B cell (primary cell): ENCODE results near the gene HMG20B. TPM values are rescaled to one million over a fixed set of nuclear protein-coding genes. Genes with fewer than 3 reads are reported as not detected.
"Not testable (repeated sequence)": the region's sequence is repeated elsewhere in the genome, so short reads cannot be mapped to it uniquely, and the experiment has no call there.

ENCODE experiments used
- ATAC-seq: fragments of 200-7000 bp; cut with Tn5 transposase; one replicate; pipeline ENCODE4 v1.10.0; 2021; ENCODE audit warnings: low read depth, mild to moderate bottlenecking, moderate number of reproducible peaks, moderate library complexity
- CTCF ChIA-PET: fragments of 350-600 bp; sonication (Branson Sonifier 250); formaldehyde crosslinking; loops from one replicate; lab custom pipeline; 2021; ENCODE audit warnings: antibody characterized with exemption, inconsistent platforms; lab: Charles Lee
- POLR2A ChIA-PET: fragments of 350-600 bp; sonication (Branson Sonifier 250); formaldehyde crosslinking; loops from one replicate; lab custom pipeline; 2021; ENCODE audit warnings: antibody characterized with exemption; lab: Charles Lee
- DNase-seq: peaks from one replicate; pipeline ENCODE4 v3.0.0; 2013
- H2AFZ ChIP-seq: 2 replicates; pipeline ENCODE4 v1.6.1; 2012; ENCODE audit warnings: mild to moderate bottlenecking, low read depth, low read length; ENCODE audit not compliant: insufficient read depth, poor library complexity, severe bottlenecking
- H3K27ac ChIP-seq, 2 donors: 1 replicate in 1 of 2; 2 replicates in 1 of 2; pipeline ENCODE4 v1.5.1; 2012 to 2013; ENCODE audit warnings: low read length in 2 of 2, mild to moderate bottlenecking in 2 of 2, moderate library complexity in 1 of 2
- H3K27me3 ChIP-seq, 4 experiments: fragments of 200-600 bp in 1 of 4; sonication (generic) in 1 of 4; replicated peaks in 1 of 4; 1 replicate in 2 of 4; 2 replicates in 2 of 4; pipeline versions ENCODE4 v1.6.1 to v1.7.0; 2013 to 2016; ENCODE audit warnings: low read length in 3 of 4, mild to moderate bottlenecking in 2 of 4, mixed read lengths in 1 of 4, moderate library complexity in 1 of 4; ENCODE audit not compliant: insufficient read depth in 4 of 4, control insufficient read depth in 3 of 4; ENCODE audit errors: control extremely low read depth in 1 of 4
- H3K36me3 ChIP-seq, 2 experiments: replicated peaks in 1 of 2; 1 replicate in 1 of 2; 2 replicates in 1 of 2; pipeline versions ENCODE4 v1.6.1 to v1.7.1; 2013; ENCODE audit warnings: low read length in 1 of 2; ENCODE audit not compliant: insufficient read depth in 2 of 2, control insufficient read depth in 1 of 2; ENCODE audit errors: control extremely low read depth in 1 of 2, extremely low read depth in 1 of 2
- H3K4me1 ChIP-seq, 2 donors: fragments of 200-600 bp in 1 of 2; sonication (generic) in 1 of 2; 1 replicate in 1 of 2; 2 replicates in 1 of 2; pipeline versions ENCODE4 v1.5.1 to v1.6.1; 2013 to 2017; ENCODE audit warnings: low read length in 2 of 2; ENCODE audit not compliant: control insufficient read depth in 2 of 2, insufficient read depth in 2 of 2
- H3K4me2 ChIP-seq: replicated peaks from 2 replicates; pipeline ENCODE3; 2012; ENCODE audit warnings: mild to moderate bottlenecking, low read depth, low read length; ENCODE audit not compliant: poor library complexity, severe bottlenecking
- H3K4me3 ChIP-seq, 5 experiments: fragments of 200-600 bp in 1 of 5; sonication (generic) in 1 of 5; 1 replicate in 3 of 5; 2 replicates in 2 of 5; pipeline versions ENCODE4 v1.5.1 to v1.7.0; 2011 to 2016; ENCODE audit warnings: low read length in 4 of 5, mild to moderate bottlenecking in 4 of 5, low read depth in 2 of 5, control low read depth in 1 of 5, moderate library complexity in 1 of 5; ENCODE audit not compliant: insufficient read depth in 1 of 5; ENCODE audit errors: control extremely low read depth in 1 of 5, extremely low read depth in 1 of 5
- H3K79me2 ChIP-seq: fragments of 200-600 bp; sonication (generic); one replicate; pipeline ENCODE4 v1.6.0; 2016; ENCODE audit warnings: low read length; ENCODE audit not compliant: control insufficient read depth, insufficient read depth
- H3K9ac ChIP-seq: fragments of 200-600 bp; sonication (generic); 2 replicates; pipeline ENCODE4 v1.6.1; 2017; ENCODE audit warnings: mild to moderate bottlenecking, low read length, moderate library complexity
- H3K9me3 ChIP-seq, 3 donors: one replicate each; pipeline versions ENCODE4 v1.6.1 to v1.7.1; 2013; ENCODE audit warnings: low read length in 2 of 3; ENCODE audit not compliant: control insufficient read depth in 2 of 3, insufficient read depth in 1 of 3; ENCODE audit errors: control extremely low read depth in 1 of 3
- H4K20me1 ChIP-seq: 2 replicates; pipeline ENCODE4 v1.6.0; 2012; ENCODE audit warnings: mild to moderate bottlenecking, low read length; ENCODE audit not compliant: insufficient read depth, control insufficient read depth, poor library complexity, severe bottlenecking
- H3K27ac Mint-ChIP-seq: one replicate; pipeline ENCODE4 v1.8.0; 2021; ENCODE audit warnings: mixed read lengths
- H3K27me3 Mint-ChIP-seq: one replicate; pipeline ENCODE4 v1.8.0; 2021; ENCODE audit warnings: mixed read lengths
- H3K4me1 Mint-ChIP-seq: one replicate; pipeline ENCODE4 v1.8.0; 2021; ENCODE audit warnings: mixed read lengths
- H3K4me3 Mint-ChIP-seq: one replicate; pipeline ENCODE4 v1.8.0; 2021; ENCODE audit warnings: mixed read lengths
- H3K9me3 Mint-ChIP-seq: one replicate; pipeline ENCODE4 v1.8.0; 2022; ENCODE audit warnings: mixed read lengths; ENCODE audit not compliant: insufficient read depth
- EZH2 ChIP-seq: IDR thresholded peaks from 2 replicates; pipeline ENCODE4 v1.6.1; 2012; ENCODE audit warnings: borderline replicate concordance, low read depth, mild to moderate bottlenecking, moderate library complexity, low read length; ENCODE audit not compliant: insufficient read depth, poor library complexity, severe bottlenecking
- WGBS: methylation state at CpG from one replicate; pipeline ENCODE4 v1.1.5; 2013; ENCODE audit warnings: missing lambda C conversion rate; ENCODE audit not compliant: insufficient coverage; 5-methylcytosine and 5-hydroxymethylcytosine counted together
- intact Hi-C: fragments of 100-400 bp; cut with micrococcal nuclease; formaldehyde crosslinking; loops from one replicate; pipeline ENCODE4 v1.10.0; 2022
- polyA plus RNA-seq: library from polyadenylated mRNA; depleted of rRNA; stranded (reverse); fragments of >200 nt; gene quantifications from 2 replicates; pipeline ENCODE4 v1.2.3, GENCODE V29; 2012
- total RNA-seq, 2 donors: library from RNA; stranded (reverse); fragments of 120-200 nt in 1 of 2; gene quantifications; 1 replicate in 1 of 2; 2 replicates in 1 of 2; pipeline versions ENCODE4 v1.2.3 to v1.2.4, GENCODE V29; 2013 to 2022
- TF ChIP-seq, protein P1 (sequence below): fragments of 200-600 bp; IDR thresholded peaks from one replicate; pipeline ENCODE4 v1.8.0; 2022; ENCODE audit warnings: antibody characterized with exemption, mild to moderate bottlenecking

Gene HMG20B
- total and polyA plus RNA-seq, 2 donors (not counting 1 experiment from before 2014, with no cell fraction given), result 41.7 to 59.0 TPM

DNA sequence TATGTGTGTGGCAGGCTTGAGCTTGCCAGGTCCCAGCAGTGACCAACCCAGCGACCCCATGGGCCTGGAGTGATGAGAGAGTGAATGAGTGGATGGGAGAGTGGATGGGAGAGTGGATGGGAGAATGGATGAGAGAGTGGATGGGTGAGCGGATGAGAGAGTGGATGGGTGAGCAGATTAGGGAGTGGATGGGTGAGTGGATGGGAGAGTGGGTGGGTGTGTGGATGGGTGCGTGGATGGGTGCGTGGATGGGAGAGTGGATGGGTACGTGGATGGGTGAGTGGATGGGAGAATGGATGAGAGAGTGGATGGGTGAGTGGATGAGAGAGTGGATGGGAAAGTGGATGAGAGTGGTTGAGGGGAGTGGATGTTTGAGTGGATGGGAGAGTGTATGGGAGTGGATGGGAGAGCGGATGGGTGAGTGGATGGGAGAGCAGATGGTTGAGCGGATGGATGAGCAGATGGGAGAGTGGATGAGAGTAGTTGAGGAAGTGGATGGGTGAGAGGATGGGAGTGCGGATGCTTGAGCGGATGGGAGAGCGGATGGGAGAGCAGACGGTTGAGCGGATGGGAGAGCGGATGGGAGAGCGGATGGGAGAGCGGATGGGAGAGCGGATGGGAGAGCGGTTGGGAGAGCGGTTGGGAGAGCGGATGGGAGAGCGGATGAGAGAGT, 44.1 kb upstream of the HMG20B start:
- ATAC-seq, result no peak

DNA sequence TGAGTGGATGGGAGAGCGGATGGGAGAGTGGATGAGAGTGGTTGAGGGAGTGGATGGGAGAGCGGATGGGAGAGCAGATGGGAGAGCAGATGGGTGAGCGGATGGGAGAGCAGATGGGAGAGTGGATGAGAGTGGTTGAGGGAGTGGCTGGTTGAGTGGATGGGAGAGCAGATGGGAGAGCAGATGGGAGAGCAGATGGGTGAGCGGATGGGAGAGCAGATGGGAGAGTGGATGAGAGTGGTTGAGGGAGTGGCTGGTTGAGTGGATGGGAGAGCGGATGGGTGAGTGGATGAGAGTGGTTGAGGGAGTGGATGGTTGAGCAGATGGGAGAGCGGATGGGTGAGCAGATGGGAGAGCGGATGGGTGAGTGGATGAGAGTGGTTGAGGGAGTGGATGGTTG, 43.4 kb upstream of the HMG20B start:
- CTCF ChIA-PET, H3K27ac Mint-ChIP-seq, H3K9ac ChIP-seq, H3K4me3 Mint-ChIP-seq, H3K27ac ChIP-seq, H3K9me3 Mint-ChIP-seq, H3K27me3 ChIP-seq, H3K4me3 ChIP-seq, DNase-seq, H3K9me3 ChIP-seq, H3K4me1 Mint-ChIP-seq, H2AFZ ChIP-seq, ATAC-seq, H3K4me2 ChIP-seq, intact Hi-C loops, POLR2A ChIA-PET, H3K27me3 Mint-ChIP-seq, H3K4me1 ChIP-seq: not testable (repeated sequence)
- peaks cover 46% of the 10 kb centered on the region for H4K20me1 ChIP-seq
- 100% methylated on average over 7 of the region's 7 CpGs for WGBS
- peaks cover 0 to 69% of the 10 kb centered on the region in 2 experiments for H3K36me3 ChIP-seq
- H3K79me2 ChIP-seq, result peaks cover 22% of the 10 kb centered on the region

More for the DNA sequence above, 44.1 kb upstream of the HMG20B start:
- no peak for DNase-seq
- no peak overlapping the region for H3K4me3 Mint-ChIP-seq
- CTCF ChIA-PET, result no interaction called here
- H3K9me3 ChIP-seq, result no peaks in the 10 kb centered on the region
- H3K79me2 ChIP-seq, result peaks cover 29% of the 10 kb centered on the region
- no peak overlapping the region for H3K9ac ChIP-seq
- no peak overlapping the region for H3K4me2 ChIP-seq
- TF ChIP-seq EZH2, result no peak
- TF ChIP-seq, protein P1, sequence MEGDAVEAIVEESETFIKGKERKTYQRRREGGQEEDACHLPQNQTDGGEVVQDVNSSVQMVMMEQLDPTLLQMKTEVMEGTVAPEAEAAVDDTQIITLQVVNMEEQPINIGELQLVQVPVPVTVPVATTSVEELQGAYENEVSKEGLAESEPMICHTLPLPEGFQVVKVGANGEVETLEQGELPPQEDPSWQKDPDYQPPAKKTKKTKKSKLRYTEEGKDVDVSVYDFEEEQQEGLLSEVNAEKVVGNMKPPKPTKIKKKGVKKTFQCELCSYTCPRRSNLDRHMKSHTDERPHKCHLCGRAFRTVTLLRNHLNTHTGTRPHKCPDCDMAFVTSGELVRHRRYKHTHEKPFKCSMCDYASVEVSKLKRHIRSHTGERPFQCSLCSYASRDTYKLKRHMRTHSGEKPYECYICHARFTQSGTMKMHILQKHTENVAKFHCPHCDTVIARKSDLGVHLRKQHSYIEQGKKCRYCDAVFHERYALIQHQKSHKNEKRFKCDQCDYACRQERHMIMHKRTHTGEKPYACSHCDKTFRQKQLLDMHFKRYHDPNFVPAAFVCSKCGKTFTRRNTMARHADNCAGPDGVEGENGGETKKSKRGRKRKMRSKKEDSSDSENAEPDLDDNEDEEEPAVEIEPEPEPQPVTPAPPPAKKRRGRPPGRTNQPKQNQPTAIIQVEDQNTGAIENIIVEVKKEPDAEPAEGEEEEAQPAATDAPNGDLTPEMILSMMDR, result no peak
- H3K4me3 ChIP-seq, result no peak overlapping the region
- H3K36me3 ChIP-seq, result peaks cover 0 to 69% of the 10 kb centered on the region in 2 experiments
- H3K9me3 Mint-ChIP-seq, result no peaks in the 10 kb centered on the region
- H3K27me3 Mint-ChIP-seq, result no peaks in the 10 kb centered on the region
- WGBS, result 98% methylated on average over 20 of the region's 20 CpGs
- no peak overlapping the region for H2AFZ ChIP-seq
- no peak overlapping the region for H3K27ac Mint-ChIP-seq
- H3K27ac ChIP-seq, result peak overlapping the region in 1 of 2 donors; percentile 15
- no peaks in the 10 kb centered on the region for H3K4me1 ChIP-seq
- H3K27me3 ChIP-seq, result no peaks in the 10 kb centered on the region
- POLR2A ChIA-PET, result no interaction called here
- intact Hi-C loops, result no loop called here
- no peaks in the 10 kb centered on the region for H3K4me1 Mint-ChIP-seq
- peaks cover 52% of the 10 kb centered on the region for H4K20me1 ChIP-seq
